GM12801 (cell line): Measurements from ENCODE around the gene POU2F3.

ENCODE experiments used
- CTCF ChIP-seq: IDR thresholded peaks from one replicate; pipeline ENCODE4 v1.5.1; 2011; ENCODE audit warnings: control low read depth; ENCODE audit not compliant: insufficient read length; ENCODE audit errors: extremely low read depth

POU2F3 gene

GRCh38 chr11:120217941-120218694 lies 21.8 kb upstream of the POU2F3 start:
- no peak for TF ChIP-seq CTCF

- no peak for TF ChIP-seq CTCF
Measured at GRCh38 chr11:120218695-120219033, 21.3 kb upstream of the POU2F3 start.

GRCh38 chr11:120219232-120219937 lies 20.6 kb upstream of the POU2F3 start:
- TF ChIP-seq CTCF: no peak

- no peak for TF ChIP-seq CTCF
Measured at GRCh38 chr11:120219938-120220746, 19.8 kb upstream of the POU2F3 start.

- no peak for TF ChIP-seq CTCF
Measured at GRCh38 chr11:120220747-120221037, 19.2 kb upstream of the POU2F3 start.

- TF ChIP-seq CTCF: no peak
Measured at GRCh38 chr11:120221115-120221752, 18.7 kb upstream of the POU2F3 start.

GRCh38 chr11:120222916-120223315 lies 17.0 kb upstream of the POU2F3 start:
- TF ChIP-seq CTCF: no peak
